ENCODE data around the gene LYPD6B.
A peak's percentile ranks its signal among the peaks of the same experiment; 100 is the strongest.

Gene LYPD6B, protein sequence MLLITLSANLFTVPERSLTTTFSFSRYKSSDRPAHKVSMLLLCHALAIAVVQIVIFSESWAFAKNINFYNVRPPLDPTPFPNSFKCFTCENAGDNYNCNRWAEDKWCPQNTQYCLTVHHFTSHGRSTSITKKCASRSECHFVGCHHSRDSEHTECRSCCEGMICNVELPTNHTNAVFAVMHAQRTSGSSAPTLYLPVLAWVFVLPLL

DNA sequence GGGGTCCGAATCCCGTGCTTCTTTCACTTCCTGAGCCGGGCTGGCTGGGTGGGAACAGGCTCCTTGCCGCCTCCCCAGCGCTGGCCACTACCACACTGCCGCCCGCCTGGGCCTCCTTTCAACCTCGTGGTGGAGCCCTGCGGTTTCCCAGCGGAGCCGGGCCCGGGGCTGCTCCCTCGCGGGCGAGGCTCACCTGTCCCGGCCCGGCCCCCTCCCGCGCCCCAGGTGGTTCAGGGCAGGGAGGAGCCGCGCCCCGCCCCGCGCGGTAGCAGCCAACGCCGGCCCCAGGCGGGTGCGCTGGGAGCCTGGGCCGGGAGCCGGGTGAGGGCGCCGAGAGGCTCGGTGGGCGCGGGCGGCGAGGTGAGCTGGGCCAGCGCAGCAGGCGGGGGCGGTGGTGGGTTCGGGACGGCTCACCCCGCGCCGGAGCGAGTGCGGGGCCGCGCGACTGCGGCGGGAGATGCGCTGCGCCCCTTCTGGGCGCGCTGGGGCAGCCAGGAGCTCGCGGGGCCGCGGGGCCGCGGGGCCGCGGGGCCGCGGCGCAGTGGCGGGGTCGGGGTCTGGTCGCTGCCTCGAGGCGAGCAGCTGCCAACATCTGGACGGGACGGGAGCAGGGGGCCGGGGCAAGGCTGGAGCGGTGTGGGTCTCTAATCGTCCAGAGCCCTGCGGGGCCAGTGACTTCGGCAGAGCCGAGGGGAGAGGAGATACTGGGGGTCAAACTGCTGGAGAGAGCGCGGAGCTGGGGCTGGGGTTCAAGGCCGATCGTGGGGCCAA lies at the start of gene LYPD6B:
LYPD6B (plus strand) TSS at position 258 of the 771 bp plus-strand sequence. CDS start 92,250 bp downstream, outside the sequence.
- DNase-seq (no peak), ATAC-seq (peak; percentile 45)

DNA sequence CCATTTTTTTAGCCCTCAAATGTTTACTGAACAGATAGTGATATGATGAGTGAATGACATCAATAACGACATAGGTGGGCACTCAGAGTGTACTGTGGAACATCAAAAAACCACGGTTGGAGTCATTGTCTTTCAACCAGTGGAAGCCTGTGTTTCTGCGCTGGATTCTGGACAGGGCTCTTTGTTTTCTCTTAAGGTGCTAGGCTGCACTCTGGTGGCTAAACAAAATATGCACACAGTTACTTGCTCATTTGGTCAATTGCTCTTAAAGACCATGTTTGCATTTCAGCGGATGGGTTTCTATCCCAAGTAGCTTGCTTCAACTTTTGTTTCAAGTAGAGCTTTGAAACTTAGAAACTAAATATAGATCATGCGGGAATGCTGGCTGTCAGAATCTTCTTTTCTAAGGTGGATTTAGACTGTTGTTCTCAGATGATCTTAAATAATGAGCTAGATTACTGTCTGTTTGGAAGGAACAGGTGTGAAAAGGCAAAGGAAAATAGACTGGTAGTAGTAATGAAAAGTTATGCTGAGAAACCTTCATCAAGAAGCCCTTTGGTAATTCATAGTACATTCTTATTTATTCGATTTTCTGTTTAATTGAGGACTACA lies 48.5 kb upstream of the LYPD6B start:
- DNase-seq (peak; percentile 37), ATAC-seq (peak; percentile 76)

DNA sequence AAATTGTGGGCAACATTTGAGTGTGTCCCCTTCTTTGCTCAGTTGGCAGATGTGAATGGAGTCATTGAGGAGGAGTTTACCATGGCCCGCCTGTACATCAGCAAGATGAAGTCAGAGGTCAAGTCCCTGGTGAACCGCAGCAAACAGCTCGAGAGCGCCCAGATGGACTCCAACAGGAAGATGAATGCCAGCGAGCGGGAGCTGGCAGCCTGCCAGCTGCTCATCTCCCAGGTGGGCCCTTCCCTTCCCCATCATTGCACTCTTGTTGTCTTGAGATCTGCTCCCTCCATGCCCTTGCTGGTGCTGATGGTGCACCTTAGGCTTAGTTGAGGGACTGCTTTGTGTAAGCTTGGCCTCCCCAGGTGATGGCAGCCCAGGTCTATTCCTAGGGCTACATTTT lies 47.5 kb upstream of the LYPD6B start:
- ATAC-seq (no peak), DNase-seq (no peak)

DNA sequence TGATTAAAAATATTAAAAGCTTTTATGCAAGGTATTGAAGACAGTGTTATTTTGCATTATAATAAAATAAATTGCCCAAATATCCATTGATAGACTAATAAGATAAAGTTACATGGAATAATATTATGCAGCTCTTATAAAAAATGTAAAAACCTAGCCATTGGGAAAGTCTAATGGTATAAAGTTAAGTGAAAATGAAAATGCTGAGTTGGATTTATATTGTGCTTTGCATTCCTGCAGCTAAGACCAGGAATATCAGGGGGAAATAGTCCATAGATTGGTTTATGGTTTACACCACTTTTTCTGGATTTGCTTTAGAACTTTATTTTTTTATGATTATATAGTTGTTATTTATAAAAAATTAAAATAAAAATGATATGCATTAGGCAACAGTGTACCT lies 46.1 kb upstream of the LYPD6B start:
- no peak for ATAC-seq
- DNase-seq = no peak

DNA sequence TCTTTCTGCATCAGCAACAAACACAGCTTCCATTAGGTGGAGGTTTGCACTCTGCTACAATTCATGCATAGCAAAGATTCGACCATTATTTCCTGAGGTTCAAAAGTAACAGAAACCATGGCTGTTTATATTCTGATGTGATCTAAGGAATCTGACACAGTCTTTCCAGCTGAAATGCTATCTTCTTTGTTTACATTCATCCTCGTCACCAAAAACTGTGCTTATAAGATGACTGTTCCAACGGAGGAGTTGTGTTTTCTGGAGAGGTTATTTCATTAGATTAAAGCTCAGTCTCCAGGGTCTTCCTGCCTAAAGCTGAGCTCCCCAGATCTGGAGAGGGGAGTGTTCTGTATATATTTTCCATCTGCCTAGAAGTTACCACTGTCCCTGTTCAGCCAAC lies 45.1 kb upstream of the LYPD6B start:
- ATAC-seq (no peak), DNase-seq (no peak)

DNA sequence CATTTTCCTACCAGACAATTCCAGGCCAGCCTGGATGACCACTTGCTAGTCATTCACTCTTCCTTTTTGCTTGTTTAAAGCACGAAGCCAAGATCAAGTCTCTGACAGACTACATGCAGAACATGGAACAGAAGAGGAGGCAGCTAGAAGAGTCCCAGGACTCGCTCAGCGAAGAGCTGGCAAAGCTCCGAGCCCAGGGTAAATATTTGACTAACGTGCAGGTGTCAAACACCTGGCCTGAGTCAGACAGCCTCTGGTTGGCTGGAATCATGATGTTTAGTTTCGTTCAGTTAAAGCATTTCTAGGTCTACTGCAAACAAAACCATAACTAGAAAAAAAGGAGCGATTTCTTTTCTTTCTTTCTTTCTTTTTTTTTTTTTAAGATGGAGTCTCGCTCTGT lies 44.2 kb upstream of the LYPD6B start:
- DNase-seq = no peak
- no peak for ATAC-seq

DNA sequence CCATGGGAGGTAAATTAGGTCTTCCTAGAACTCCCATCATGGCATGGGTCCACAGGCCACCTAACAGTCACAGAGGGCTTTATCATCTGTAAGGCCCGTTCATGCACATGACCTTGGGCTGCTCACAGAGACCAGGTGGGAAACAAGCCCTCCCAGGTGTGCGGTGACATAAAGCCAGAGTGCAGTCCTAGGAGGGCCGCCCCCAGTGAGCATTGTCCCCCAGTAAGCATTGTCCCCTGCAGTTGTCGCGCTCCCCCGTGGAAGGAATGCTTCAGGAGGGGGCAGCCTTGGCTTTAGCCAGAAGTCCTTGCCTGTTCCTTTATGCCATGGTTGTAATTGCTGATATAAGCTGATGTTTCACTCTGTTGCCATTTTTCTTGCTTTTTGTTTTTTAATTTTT lies 41.7 kb upstream of the LYPD6B start:
- DNase-seq = no peak

DNA sequence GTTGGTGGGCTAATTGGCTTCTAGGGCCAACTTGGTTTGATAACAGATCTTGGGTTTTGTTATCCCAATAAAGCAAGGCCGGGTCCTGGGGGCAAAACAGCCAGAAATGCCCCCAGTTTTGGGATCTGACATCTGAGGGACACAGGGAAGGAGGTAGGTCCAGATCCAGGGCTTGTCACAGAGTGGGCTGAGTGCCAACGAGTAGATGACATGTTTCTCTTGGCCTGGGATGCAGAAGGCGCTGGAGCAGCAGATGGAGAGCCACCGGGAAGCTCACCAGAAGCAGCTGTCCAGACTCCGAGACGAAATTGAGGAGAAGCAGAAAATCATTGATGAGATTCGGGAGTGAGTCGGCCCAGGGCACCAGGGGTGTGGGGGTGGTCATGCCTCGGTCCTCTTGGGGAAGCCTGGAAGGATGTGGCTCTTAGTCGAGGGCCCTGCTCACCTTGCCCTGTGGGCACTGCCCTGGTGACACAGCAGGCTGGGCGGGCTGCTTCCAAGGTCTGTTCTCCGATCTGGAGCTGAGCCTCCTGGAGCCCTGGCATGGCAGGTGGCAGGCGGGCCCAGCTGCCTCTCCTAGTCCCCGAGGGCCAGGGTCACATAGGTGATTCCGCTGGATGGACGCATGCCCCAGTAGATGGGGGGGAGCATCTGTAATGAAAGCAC lies 40.2 kb upstream of the LYPD6B start:
- ATAC-seq (no peak), DNase-seq (no peak)

More for the DNA sequence above, 41.7 kb upstream of the LYPD6B start:
- ATAC-seq = no peak

DNA sequence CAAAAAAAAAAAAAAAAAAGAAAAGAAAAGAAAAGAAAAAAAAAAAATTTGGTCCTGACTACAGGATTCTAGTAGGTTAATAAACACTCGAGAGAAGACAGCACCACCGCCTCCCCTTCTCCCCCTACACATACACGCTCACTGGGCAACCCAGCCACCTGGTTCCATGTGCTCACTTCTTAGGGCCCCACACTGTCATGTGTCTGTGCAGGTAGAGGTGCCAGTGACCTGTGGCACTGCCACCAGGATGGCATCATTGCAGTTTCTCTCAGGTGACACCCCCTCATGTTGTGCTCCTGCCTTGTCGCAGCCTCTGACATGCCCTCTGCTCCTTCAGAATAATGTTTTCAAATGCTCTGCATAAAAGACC lies 39.7 kb upstream of the LYPD6B start:
- no peak for DNase-seq
- ATAC-seq = no peak

DNA sequence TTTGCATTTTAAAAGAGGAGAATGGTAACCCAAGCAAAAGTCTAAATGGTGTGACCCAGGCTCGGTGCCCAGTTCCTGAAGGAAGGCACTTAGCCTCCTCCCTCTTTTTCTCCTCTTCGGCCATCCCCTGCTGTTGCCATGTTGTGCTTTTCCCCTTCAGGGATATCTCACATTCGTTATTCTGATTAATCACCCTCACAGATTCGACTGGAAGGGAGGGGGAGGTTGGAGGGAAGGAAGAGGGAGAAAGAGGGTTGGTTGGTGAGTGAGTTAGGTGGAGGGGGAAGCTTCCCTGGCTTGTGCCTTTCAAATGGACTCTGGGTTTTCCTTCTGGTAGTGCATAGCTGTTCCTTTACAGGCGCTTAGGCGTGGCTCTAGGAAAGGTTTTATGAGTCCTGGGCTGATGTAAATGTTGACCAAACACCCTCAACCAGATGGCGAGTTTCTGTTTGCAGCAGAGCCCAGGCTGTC lies 39.0 kb upstream of the LYPD6B start:
- DNase-seq (no peak), ATAC-seq (no peak)

DNA sequence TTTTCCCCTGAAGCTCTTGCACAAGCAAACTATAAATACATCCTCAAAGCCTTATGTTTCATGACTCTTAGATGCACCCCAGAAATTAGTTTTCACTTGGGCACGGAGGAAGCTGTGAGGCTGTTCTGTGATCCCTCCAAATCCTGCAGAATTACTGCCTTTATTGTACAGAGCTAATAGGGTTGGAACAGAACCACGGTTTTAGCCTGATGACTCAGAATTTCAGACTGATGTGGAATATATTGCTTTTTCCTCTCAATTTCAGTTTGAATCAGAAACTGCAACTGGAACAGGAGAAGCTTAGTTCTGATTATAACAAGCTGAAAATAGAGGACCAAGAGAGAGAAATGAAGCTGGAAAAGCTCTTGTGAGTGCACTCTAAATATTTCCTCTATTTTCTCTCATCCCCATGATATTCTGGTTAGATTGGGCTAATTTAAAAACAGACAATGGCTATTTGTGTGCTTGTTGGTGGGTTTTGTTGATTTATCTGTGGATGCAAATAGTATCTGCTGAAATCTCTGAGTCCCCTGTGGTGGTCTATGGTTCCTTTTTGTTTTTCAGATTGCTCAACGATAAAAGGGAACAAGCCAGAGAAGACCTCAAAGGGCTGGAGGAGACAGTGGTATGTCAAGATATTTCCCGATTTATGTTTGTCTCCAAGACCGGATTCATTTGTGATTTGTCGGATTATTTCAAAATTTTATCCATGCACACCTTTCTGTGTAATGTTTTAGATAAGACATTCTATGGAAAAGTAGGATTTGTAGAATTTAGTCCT lies 38.2 kb upstream of the LYPD6B start:
- DNase-seq (no peak), ATAC-seq (peak; percentile 75)

DNA sequence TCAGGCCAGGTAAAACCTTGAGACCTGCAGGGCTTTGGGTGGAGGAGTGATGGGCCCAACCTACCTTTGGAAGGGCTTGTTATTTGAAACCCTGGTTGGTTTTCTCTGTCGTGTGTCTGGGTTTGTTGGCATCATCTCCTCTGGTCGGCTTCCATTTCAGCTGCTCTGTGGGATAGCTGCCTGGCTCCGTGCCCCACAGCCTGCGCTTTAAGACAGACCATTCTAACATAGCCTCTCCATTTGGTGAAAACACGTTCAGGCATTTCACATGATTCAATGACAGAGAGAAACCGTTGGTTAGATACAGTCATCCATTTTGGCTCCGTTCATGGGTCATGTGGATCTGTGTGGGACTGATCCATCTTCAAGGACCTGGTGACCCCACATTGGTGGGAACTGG lies 37.0 kb upstream of the LYPD6B start:
- no peak for DNase-seq

DNA sequence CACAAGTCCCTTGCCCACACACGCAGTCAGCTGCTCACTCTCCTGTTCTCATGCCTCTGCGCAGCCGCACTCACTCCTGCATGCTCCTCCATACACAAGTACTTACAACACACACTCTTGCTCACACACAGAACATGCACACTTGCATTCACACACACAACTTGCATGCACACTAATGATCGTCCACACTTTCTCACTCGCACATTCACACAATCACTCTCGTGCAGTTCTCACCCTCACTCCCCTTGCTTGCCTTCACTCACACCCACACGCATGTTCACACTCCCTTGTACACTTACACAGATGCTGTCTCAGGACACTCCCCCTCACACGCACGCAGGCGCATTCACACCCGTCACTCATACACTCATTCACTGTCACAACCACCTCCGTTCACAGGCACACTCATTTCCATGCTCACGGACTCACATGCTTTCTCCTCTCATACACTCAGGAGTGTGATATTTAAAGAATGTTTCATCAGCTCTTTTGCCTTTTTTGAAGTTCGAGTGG lies 36.1 kb upstream of the LYPD6B start:
- ATAC-seq (no peak), DNase-seq (no peak)

More for the DNA sequence above, 37.0 kb upstream of the LYPD6B start:
- ATAC-seq = no peak

DNA sequence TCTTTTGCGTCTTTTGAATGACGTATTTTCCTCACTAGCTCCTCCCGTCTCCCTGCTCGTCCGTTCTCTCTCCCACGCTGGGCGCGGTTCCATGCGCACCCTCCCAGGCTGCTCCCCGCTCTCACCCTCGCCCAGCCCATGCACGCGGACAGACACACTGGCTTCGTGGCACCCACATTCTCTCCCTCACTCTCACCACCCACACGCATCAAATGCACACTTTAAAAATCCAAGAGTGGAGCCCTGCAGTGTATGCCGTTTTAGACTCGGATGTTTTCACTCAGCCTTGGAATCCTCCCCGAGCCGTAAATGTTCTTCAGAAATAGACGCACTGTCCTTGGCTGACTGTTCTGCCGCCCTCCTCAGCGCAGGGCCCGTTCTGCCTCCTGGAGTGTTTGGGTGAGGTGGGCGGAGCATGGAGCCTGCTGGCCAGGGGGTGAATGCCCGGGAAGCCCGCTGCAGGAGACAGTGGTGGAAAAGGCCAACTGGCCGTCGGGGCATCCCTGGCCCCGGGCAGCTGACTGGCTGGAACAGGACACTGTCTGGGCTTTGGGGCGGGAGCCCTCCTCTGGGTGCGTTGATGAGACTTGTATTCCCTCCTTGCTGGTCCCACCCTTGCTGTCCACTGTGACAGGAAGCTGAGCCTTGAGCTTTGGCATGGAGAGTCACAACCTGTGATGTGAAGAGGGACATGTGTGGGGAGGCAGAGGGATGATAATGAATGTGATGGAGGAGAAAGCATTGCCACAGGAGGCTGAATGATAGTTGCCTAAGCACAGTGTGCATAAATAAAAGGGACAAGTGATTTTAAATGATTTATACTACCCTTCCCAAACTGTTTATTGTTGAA lies 35.4 kb upstream of the LYPD6B start:
- ATAC-seq (no peak), DNase-seq (no peak)

DNA sequence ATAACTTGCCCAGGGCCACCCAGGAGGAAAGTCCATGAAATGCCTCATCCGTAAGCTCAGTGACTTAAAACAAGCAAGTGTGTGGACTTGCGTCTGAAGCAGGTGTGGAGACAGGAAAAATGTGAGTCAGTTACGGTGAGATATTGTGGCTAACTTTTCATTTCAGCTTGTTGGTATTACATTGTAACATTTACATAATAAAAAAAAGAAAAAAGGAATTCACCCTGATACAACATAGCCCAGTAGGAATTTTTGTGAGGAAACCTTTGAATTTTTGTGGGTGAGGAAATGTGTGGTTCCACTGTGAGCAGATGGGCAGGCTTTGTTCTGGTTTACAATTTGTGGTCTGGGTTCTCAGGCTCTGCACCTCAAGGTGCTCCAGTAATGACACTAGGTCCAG lies 33.7 kb upstream of the LYPD6B start:
- DNase-seq (no peak), ATAC-seq (no peak)

DNA sequence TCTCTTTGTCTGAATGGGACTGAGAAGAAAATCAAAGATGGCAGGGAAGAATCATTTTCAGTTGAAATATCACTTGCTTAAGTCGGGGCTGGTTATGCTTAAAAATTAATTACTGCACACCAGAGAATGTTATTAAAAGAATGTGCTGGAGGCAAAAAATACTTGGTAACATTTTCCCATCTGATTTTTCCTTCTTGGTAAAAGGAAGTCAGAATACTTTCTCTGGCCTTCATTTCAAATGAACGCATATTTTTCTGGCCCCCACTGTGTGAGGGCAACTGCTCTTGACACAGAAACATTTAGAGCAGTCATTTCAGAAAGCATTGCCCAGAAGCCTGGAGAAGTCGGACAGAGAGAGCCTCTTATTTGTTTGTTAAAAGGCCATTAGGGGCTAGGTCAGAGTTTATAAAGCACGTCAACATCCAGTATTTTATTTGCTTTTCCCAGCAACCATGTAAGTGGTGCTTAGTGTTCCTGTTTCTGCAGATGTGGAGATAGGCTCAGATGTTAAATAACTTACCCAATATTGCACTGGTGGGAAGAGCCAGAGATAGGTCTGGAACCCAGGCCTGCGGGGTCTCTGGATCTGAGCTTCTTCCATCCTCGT lies 32.9 kb upstream of the LYPD6B start:
- DNase-seq (no peak), ATAC-seq (no peak)

DNA sequence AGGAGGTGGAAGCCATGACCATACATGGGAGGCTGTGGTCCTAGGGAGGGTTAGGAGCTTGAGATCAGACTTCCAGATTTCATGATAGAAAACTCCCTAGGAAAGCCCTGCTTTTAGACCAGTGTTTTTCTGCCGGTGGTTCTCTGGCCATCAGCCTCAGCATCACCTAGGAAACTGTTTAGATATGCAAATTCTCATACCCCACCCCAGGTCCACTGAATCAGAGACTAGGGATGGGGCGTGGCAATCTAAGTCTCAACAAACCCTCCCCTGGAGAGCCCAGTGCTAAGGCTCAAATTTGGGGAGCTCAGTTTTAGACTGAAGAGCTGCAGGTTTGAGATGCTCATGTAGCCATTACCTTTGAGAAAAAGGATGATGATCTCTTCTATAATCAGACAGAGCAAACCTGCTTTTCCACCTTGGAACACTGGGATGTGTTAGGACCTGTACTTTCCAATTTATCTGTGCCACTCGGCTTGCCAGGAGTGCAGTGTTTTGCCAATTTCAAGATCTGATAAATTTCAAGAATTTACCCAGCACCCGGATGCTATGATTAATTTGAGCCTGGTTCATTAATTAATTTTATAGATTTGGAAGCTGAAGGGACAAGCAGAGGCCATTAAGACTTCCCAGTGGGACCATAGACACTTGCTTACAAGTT lies 31.5 kb upstream of the LYPD6B start:
- ATAC-seq (no peak), DNase-seq (no peak)

DNA sequence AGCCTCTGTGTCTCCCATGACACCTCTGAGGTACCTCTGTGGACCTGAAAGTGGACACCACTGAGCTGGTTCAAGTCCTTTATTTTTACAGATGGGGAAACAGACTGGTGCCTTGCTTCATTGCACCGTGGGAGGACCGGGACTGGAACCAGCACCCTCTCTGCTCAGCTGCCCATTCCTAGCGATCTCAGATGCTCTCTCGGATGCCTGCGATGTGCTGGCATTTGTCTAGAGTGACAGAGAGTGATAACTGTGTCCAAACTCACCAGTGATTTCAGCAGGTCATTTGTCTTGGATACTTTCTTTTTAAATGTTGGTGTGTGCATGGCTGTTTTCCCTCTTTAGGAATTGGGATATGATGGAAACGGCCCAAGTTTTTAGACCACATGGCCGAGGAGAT lies 30.1 kb upstream of the LYPD6B start:
- DNase-seq (no peak), ATAC-seq (no peak)

DNA sequence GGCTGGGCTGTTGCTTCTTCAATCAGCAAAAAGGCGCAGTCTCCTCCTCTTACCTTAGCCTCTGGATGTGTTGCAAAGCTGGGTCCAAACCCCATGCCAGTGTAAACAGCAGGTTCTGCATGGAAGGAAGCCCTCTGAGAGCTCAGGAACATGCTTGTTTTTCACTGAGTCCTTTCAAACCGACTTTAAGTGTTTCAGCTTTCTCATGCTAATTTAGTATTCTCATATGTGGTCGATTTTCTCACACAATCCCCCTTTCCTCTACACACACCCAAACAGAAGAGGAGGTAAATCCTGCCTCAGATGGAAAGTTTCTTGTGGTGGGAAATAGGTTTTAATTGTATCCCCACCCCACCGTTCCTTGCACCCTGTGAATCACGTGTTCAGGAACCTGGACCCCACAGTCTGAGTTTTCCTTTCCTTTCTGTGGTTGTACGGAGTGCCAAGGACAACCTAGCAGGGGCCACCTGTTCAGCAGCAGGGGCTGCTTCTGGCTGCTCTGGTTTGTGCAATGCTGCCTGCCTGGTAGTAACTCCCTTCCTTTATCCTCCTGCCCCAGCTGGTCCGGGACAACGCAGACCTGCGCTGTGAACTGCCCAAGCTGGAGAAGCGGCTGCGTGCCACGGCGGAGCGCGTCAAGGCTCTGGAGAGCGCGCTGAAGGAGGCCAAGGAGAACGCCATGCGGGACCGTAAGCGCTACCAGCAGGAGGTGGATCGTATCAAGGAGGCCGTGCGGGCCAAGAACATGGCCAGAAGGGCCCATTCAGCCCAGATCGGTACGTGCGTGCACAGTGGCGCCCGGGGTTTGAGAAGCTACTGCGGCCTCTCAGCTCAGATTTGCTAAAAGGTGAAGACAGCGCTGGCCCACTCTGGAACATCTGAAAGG lies 28.7 kb upstream of the LYPD6B start:
- DNase-seq = no peak
- ATAC-seq = no peak

Data from stimulated activated naive CD8-positive, alpha-beta T cell treated with anti-CD3 and anti-CD28 coated beads, Interleukin-15, Interleukin-2, amounts not matched to agents 100 U/mL and 50 U/mL, for 24 hours (primary cell).